ENCODE measurements around the gene NIT1.

DNA sequence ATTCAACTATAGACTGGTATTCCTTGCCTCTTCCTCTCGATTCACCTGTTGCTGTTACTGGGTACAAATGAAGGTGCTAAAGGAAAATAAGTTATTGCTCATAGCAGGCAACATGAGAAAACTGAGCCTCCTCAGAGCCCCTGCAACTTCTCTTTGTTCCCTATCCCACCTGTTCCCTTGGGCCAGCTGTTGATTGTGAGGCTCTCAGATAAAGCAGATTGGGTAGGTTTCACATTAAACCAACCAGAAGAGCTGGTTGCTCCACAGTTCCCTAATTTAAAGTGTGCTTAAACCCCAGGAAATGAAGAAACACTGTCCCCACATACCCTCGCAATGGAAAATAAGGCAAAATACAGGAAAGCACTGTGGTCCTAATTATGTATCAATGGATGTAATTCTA, 9.7 kb downstream of the NIT1 start:
- TF ChIP-seq, protein P1, sequence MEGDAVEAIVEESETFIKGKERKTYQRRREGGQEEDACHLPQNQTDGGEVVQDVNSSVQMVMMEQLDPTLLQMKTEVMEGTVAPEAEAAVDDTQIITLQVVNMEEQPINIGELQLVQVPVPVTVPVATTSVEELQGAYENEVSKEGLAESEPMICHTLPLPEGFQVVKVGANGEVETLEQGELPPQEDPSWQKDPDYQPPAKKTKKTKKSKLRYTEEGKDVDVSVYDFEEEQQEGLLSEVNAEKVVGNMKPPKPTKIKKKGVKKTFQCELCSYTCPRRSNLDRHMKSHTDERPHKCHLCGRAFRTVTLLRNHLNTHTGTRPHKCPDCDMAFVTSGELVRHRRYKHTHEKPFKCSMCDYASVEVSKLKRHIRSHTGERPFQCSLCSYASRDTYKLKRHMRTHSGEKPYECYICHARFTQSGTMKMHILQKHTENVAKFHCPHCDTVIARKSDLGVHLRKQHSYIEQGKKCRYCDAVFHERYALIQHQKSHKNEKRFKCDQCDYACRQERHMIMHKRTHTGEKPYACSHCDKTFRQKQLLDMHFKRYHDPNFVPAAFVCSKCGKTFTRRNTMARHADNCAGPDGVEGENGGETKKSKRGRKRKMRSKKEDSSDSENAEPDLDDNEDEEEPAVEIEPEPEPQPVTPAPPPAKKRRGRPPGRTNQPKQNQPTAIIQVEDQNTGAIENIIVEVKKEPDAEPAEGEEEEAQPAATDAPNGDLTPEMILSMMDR (IDR thresholded peaks at IDR 0.05): no peak
- no peak for TF ChIP-seq POLR2A (IDR thresholded peaks at IDR 0.05)

Data from suprapubic skin (tissue), 3 donors.